GM23338 (cell line): Measurements from ENCODE around the gene NLN. TPM values are rescaled to one million over a fixed set of nuclear protein-coding genes. Genes with fewer than 3 reads are reported as not detected.

Experiments used
- ATAC-seq: fragments of 200-7000 bp; cut with Tn5 transposase; 3 replicates; pipeline ENCODE4 v1.9.1; 2020
- DNase-seq: peaks from one replicate; pipeline ENCODE4 v3.0.0-alpha.2; 2015; ENCODE audit warnings: low spot score
- H2AFZ ChIP-seq: fragments of 200-600 bp; sonication (generic); 2 replicates; pipeline ENCODE4 v1.8.0; 2016; ENCODE audit warnings: antibody characterized with exemption, mild to moderate bottlenecking, moderate library complexity
- H3F3A ChIP-seq: fragments of 200-600 bp; sonication (generic); replicated peaks from 2 replicates; pipeline ENCODE4 v1.8.0; 2017; ENCODE audit warnings: antibody characterized with exemption, mixed run types, low read depth
- H3K27ac ChIP-seq: fragments of 200-600 bp; sonication (generic); 2 replicates; pipeline ENCODE4 v1.6.1; 2016; ENCODE audit warnings: low read depth
- H3K27me3 ChIP-seq: fragments of 200-600 bp; sonication (generic); 2 replicates; pipeline ENCODE4 v1.8.0; 2016; ENCODE audit warnings: mild to moderate bottlenecking, mixed run types, moderate library complexity; ENCODE audit not compliant: insufficient read depth
- H3K36me3 ChIP-seq: fragments of 200-600 bp; sonication (generic); 2 replicates; pipeline ENCODE4 v1.8.0; 2016; ENCODE audit warnings: mild to moderate bottlenecking; ENCODE audit not compliant: insufficient read depth
- H3K4me1 ChIP-seq: fragments of 200-600 bp; sonication (generic); 2 replicates; pipeline ENCODE4 v1.8.0; 2016; ENCODE audit warnings: mild to moderate bottlenecking, moderate library complexity; ENCODE audit not compliant: insufficient read depth
- H3K4me2 ChIP-seq: fragments of 200-600 bp; sonication (generic); 2 replicates; pipeline ENCODE4 v1.7.1; 2017; ENCODE audit warnings: mixed run types
- H3K4me3 ChIP-seq: fragments of 200-600 bp; sonication (generic); 2 replicates; pipeline ENCODE4 v1.6.1; 2016; ENCODE audit warnings: mixed run types
- H3K79me2 ChIP-seq: fragments of 200-600 bp; sonication (generic); replicated peaks from 2 replicates; pipeline ENCODE4 v1.8.0; 2017; ENCODE audit warnings: mild to moderate bottlenecking; ENCODE audit not compliant: insufficient read depth
- H3K9me2 ChIP-seq: fragments of 200-600 bp; sonication (generic); 2 replicates; pipeline ENCODE4 v1.8.0; 2017; ENCODE audit not compliant: insufficient read depth
- H4K20me1 ChIP-seq: fragments of 200-600 bp; sonication (generic); replicated peaks from 2 replicates; pipeline ENCODE4 v1.8.0; 2017; ENCODE audit warnings: mild to moderate bottlenecking; ENCODE audit not compliant: insufficient read depth
- H3K27ac Mint-ChIP-seq: 2 replicates; pipeline ENCODE4 v1.8.0; 2020; ENCODE audit warnings: inconsistent platforms, mild to moderate bottlenecking, moderate library complexity, mixed read lengths
- H3K27me3 Mint-ChIP-seq: 3 replicates; pipeline ENCODE4 v1.8.0; 2022; ENCODE audit warnings: low read depth, mild to moderate bottlenecking, moderate library complexity, mixed read lengths, inconsistent platforms; ENCODE audit not compliant: insufficient read depth, poor library complexity
- H3K36me3 Mint-ChIP-seq: 3 replicates; pipeline ENCODE4 v1.8.0; 2021; ENCODE audit warnings: low read depth, mild to moderate bottlenecking, inconsistent platforms, moderate library complexity, mixed read lengths
- H3K4me1 Mint-ChIP-seq: 3 replicates; pipeline ENCODE4 v1.8.0; 2020; ENCODE audit warnings: mild to moderate bottlenecking, inconsistent platforms, mixed read lengths
- H3K4me3 Mint-ChIP-seq: 3 replicates; pipeline ENCODE4 v1.8.0; 2021; ENCODE audit warnings: moderate library complexity, mild to moderate bottlenecking, inconsistent platforms, mixed read lengths
- H3K9me3 Mint-ChIP-seq: 3 replicates; pipeline ENCODE4 v1.8.0; 2020; ENCODE audit warnings: moderate library complexity, mild to moderate bottlenecking, inconsistent platforms, mixed read lengths
- ETS1 ChIP-seq: IDR thresholded peaks from 2 replicates; pipeline ENCODE4 v1.6.1; 2016; ENCODE audit warnings: antibody characterized with exemption
- JUNB ChIP-seq: IDR thresholded peaks from one replicate; pipeline ENCODE4 v1.6.1; 2016; ENCODE audit warnings: antibody characterized with exemption; ENCODE audit not compliant: unreplicated experiment
- POLR2AphosphoS5 ChIP-seq: IDR thresholded peaks from 2 replicates; pipeline ENCODE4 v1.6.1; 2016; ENCODE audit warnings: antibody characterized with exemption, low read depth
- REST ChIP-seq: IDR thresholded peaks from one replicate; pipeline ENCODE4 v1.6.1; 2018; ENCODE audit warnings: antibody characterized with exemption; ENCODE audit not compliant: unreplicated experiment
- STAT1 ChIP-seq: IDR thresholded peaks from one replicate; pipeline ENCODE4 v1.6.1; 2016; ENCODE audit warnings: antibody characterized with exemption; ENCODE audit not compliant: unreplicated experiment
- ZNF114 ChIP-seq: fragments of 250-450 bp; sonication (Bioruptor Pico); IDR thresholded peaks from 2 replicates; pipeline ENCODE4 v1.5.0; 2020; ENCODE audit warnings: mild to moderate bottlenecking, moderate library complexity
- ZNF331 ChIP-seq: fragments of 250-450 bp; sonication (Bioruptor Pico); IDR thresholded peaks from 2 replicates; pipeline ENCODE4 v1.5.0; 2020; ENCODE audit warnings: low read depth, mild to moderate bottlenecking, moderate library complexity
- ZNF462 ChIP-seq: fragments of 250-450 bp; sonication (Bioruptor Pico); IDR thresholded peaks from 2 replicates; pipeline ENCODE4 v1.5.0; 2020; ENCODE audit warnings: mild to moderate bottlenecking, moderate library complexity
- polyA plus RNA-seq: library from polyadenylated mRNA; unstranded; fragments of >200 nt; fragmentation: Nextera tagmentation; extraction: Ambion mirVana; gene quantifications from 2 replicates; pipeline ENCODE4 v1.2.1, GENCODE V29; 2016
- total RNA-seq: library from RNA; depleted of rRNA; stranded (reverse); fragments of >200 nt; shearing (Covaris generic); gene quantifications from 2 replicates; pipeline ENCODE4 v1.2.3, GENCODE V29; 2014
- TF ChIP-seq, protein P1 (sequence below), 2 experiments: fragments of 200-600 bp in 1 of 2; sonication (generic) in 1 of 2; conservative IDR thresholded peaks; 2 replicates each; pipeline versions ENCODE4 v1.5.1 to v1.6.1; 2016 to 2017; ENCODE audit warnings: antibody characterized with exemption in 2 of 2, low read depth in 2 of 2, mild to moderate bottlenecking in 2 of 2, moderate library complexity in 1 of 2

Gene NLN
- total and polyA plus RNA-seq, 2 experiments from 2014 or later = 56.4 to 168 TPM

DNA sequence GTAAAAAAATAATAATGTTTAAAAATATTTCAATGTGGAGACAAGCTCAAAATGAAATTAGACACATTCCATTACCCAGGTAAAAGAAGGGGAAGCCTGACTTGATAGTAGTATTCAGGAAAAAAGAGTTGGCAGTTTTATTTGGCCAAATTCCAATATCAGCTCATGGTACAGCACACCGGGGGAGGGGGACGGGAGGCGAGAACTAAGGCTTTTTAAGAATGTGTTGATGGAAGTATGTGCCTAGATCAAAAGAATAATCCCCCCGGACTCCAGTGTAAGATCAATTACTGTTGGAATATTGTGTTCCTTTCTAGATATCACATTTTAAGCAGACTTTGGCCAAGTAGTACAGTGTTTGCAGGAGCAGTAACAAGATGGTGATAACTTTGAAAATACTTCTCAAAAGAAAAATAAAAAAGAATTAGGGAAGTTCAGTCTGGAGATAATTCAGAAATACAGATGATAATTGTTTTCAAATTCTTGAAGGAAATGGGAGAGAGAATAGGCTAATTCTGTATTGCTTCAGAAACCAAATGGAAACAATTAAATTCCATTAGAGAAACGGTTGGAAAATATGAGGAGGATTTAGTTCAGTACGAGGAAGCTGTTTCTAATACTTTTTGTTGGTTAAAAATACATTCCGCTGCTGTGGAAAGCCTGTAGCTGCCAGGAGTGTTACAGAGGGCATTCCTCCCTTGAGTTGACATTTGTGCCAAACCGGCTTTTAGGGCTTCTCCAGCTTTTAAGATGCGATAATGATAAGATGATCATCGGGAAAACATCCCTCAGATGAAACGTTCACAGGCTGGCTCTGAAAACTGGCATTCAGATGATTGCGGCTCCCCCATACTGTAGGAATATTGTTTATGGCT, 106.3 kb downstream of the NLN start:
- Histone ChIP-seq H2AFZ (no peak overlapping the region), H3K27me3 (no peaks in the 10 kb centered on the region), H3K36me3 (peaks cover 7% of the 10 kb centered on the region; the same call in 1 of the 2 replicates), H3K4me2 (no peak overlapping the region), H3K4me1 (peaks cover 6% of the 10 kb centered on the region; the same call in 1 of the 2 replicates), H3K9me2 (no peaks in the 10 kb centered on the region), H3K4me3 (no peak overlapping the region), H3F3A (0 out of 2 replicates have a peak, but pooled peaks cover 3% of the 10 kb centered on the region), H3K79me2 (no peaks in the 10 kb centered on the region), H4K20me1 (peaks cover 17% of the 10 kb centered on the region; the same call in 1 of the 2 replicates), H3K27ac (no peak overlapping the region)
- Mint-ChIP-seq H3K9me3 (no peaks in the 10 kb centered on the region), H3K4me1 (peaks cover 9% of the 10 kb centered on the region), H3K27ac (no peak overlapping the region), H3K27me3 (no peaks in the 10 kb centered on the region), H3K36me3 (peaks cover 11% of the 10 kb centered on the region), H3K4me3 (no peak overlapping the region)
- TF ChIP-seq ZNF331 (no peak), REST (no peak), STAT1 (no peak), ETS1 (no peak), JUNB (no peak), ZNF114 (CRISPR knock-in tag) (no peak), ZNF462 (CRISPR knock-in tag) (no peak), POLR2AphosphoS5 (no peak)
- TF ChIP-seq, protein P1, sequence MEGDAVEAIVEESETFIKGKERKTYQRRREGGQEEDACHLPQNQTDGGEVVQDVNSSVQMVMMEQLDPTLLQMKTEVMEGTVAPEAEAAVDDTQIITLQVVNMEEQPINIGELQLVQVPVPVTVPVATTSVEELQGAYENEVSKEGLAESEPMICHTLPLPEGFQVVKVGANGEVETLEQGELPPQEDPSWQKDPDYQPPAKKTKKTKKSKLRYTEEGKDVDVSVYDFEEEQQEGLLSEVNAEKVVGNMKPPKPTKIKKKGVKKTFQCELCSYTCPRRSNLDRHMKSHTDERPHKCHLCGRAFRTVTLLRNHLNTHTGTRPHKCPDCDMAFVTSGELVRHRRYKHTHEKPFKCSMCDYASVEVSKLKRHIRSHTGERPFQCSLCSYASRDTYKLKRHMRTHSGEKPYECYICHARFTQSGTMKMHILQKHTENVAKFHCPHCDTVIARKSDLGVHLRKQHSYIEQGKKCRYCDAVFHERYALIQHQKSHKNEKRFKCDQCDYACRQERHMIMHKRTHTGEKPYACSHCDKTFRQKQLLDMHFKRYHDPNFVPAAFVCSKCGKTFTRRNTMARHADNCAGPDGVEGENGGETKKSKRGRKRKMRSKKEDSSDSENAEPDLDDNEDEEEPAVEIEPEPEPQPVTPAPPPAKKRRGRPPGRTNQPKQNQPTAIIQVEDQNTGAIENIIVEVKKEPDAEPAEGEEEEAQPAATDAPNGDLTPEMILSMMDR (conservative IDR thresholded peaks at IDR 0.05; ENCODE audit: low read depth in 2 of 2) = no peak
- ATAC-seq (no peak), DNase-seq (no peak)
